Esophagus squamous epithelium (tissue), 4 donors: ENCODE data around the gene MBOAT7.

Experiments
- CTCF ChIP-seq, 6 experiments: fragments of 450-650 bp in 4 of 6; fragments of 200-600 bp in 2 of 6; sonication (generic) in 2 of 6; IDR thresholded peaks; one replicate each; pipeline ENCODE4 v1.5.1; 2016 to 2019; ENCODE audit warnings: antibody characterized with exemption in 6 of 6, mild to moderate bottlenecking in 4 of 6, moderate library complexity in 4 of 6
- POLR2A ChIP-seq, 4 donors: fragments of 450-650 bp; IDR thresholded peaks; one replicate each; pipeline ENCODE4 v1.6.1; 2017; ENCODE audit warnings: antibody characterized with exemption in 4 of 4, mild to moderate bottlenecking in 4 of 4, moderate library complexity in 3 of 4

GRCh38 chr19:54201980-54202379, 12.6 kb upstream of the MBOAT7 start:
- TF ChIP-seq CTCF (IDR thresholded peaks at IDR 0.05) (no peak), POLR2A (IDR thresholded peaks at IDR 0.05) (no peak)
